ENCODE results near the gene ASTN2.

The ASTN2 gene

DNA sequence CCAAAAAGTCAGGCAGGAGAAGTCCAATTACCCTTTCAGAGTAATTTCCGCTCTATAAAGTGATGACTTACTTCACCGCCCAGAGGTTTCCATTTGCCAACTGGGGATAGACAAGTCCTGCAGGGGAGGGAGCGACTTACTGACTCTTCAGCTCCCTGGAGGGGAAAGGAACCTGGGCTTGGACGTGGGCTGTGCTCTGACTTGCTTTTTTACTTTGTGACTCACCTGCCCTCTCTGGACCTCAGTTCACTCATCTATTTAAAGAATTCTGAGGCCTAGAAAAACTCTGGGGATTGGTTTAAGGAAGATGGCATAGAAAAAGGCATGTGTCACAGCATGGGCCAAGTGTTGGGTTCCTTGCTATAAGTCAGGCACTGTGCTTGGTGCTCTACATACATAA is 908.2 kb downstream of the ASTN2 start:
- no peak for DNase-seq (ENCODE audit: low read depth)
- H3K4me3 ChIP-seq (ENCODE audit: low read depth, low read length) = no peak overlapping the region

GRCh38 chr9:116504893-116505480 is 909.9 kb downstream of the ASTN2 start:
- H3K4me3 ChIP-seq (ENCODE audit: low read depth, low read length) = no peak overlapping the region
- DNase-seq (ENCODE audit: low read depth) = no peak

GRCh38 chr9:116504081-116504480 is 910.8 kb downstream of the ASTN2 start:
- H3K4me3 ChIP-seq (ENCODE audit: low read depth, low read length) = no peak overlapping the region
- no peak for DNase-seq (ENCODE audit: low read depth)

GRCh38 chr9:116502746-116503145 is 912.1 kb downstream of the ASTN2 start:
- DNase-seq (ENCODE audit: low read depth) = no peak
- no peak overlapping the region for H3K4me3 ChIP-seq (ENCODE audit: low read depth, low read length)

DNA sequence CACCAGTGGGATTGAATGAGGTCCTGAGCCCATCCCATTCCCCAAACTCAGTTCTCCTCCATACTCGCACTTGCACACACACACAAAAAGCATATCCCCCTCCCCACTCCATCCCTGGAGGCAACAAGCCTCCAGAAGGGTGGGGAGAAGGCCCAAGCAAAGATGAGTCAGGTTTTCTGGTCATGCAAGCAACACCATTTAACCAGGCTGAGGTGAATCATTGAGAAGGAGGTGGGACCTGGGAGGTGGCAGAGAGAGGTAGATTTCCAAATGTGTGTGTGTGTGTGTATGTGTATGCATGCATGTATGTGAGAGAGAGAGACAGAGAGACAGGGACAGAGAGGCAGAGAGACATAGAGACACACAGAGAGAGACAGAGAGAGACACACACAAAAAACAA is 913.0 kb downstream of the ASTN2 start:
- H3K4me3 ChIP-seq (ENCODE audit: low read depth, low read length) = no peak overlapping the region
- DNase-seq (ENCODE audit: low read depth) = no peak

DNA sequence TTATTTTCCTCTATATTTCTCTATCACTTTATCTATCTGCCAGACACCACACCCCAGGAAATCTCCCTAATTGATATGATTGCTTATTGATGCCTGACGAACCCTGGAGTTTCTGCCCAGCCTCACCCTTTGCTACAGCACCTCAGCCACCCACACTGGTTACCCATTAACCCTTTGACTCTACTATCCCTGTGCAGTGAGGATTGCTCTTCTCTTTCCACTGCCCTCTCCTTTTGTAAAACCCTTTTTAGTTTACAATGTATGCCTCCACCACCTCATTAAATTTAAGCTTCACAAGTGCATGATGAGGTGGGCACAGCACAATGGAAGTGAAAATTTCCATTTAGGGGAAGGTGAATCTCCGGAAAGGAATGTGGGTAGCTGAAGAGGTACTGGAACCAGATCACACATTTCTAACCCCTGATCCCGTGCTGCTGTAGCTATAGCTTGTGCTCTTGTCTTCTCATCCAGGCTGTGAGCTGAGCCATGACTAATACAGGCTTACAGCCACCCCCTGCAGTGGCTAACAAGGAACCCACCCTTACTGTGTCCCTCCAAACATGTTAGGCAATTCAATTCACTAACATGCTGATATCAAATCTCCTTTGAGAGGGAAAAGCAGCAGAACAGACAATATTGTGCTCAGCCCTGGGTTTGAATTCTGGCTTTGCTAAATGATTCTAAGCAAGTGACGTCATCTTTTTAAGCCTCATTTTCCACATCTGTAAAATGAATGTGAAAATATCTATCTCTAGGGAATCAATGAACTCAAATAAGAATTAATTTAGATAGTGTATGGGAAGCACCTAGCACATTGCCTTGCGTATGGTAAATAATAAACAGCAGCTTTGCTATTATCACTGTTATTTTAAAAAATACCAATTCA is 914.6 kb downstream of the ASTN2 start:
- DNase-seq (ENCODE audit: low read depth) = peak; percentile 88

DNA sequence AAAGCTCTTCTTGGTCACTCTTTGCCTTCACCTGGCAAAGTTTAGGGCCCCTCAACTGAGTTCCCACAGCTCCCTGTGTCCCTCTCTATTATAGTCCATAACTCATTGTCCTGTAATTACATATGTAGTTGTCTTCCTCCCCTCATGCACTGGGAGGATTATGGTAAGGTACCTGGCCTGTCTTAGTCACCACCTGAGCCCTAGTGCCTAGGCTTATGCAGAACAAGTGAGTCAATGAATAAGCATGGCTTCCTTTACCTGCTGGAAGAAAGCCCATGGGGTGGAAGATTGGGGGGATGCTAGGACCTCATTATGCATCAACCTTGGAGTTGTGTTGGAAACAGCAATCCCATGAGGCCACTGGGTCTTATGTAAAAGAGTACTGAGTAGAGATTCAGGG is 915.4 kb downstream of the ASTN2 start:
- H3K4me3 ChIP-seq (ENCODE audit: low read depth, low read length) = no peak overlapping the region
- DNase-seq (ENCODE audit: low read depth) = no peak

More for the DNA sequence above, 914.6 kb downstream of the ASTN2 start:
- no peak overlapping the region for H3K4me3 ChIP-seq (ENCODE audit: low read depth, low read length)

GRCh38 chr9:116497095-116497890 is 917.6 kb downstream of the ASTN2 start:
- DNase-seq (ENCODE audit: low read depth) = no peak
- no peak overlapping the region for H3K4me3 ChIP-seq (ENCODE audit: low read depth, low read length)

DNA sequence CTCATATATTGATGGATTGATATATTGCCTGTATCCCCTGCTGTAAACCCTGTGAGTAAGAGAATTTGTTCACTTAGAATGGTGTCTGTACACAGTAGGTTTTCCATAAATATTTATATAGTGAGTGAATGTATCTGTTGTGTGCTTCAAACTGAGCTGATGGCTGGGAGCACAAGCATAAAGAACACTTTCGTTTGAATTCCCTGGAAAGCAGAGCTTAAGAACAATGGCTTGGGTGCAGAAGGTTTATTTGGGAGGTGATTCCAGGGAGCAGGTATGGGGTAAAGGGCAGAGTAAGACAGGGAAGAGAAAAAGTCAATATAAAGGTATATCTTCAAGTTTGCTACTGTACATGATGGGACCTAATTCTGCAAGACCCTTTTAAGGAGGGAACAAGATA is 918.7 kb downstream of the ASTN2 start:
- no peak overlapping the region for H3K4me3 ChIP-seq (ENCODE audit: low read depth, low read length)
- no peak for DNase-seq (ENCODE audit: low read depth)

GRCh38 chr9:116495725-116496124 is 919.1 kb downstream of the ASTN2 start:
- no peak overlapping the region for H3K4me3 ChIP-seq (ENCODE audit: low read depth, low read length)
- no peak for DNase-seq (ENCODE audit: low read depth)

DNA sequence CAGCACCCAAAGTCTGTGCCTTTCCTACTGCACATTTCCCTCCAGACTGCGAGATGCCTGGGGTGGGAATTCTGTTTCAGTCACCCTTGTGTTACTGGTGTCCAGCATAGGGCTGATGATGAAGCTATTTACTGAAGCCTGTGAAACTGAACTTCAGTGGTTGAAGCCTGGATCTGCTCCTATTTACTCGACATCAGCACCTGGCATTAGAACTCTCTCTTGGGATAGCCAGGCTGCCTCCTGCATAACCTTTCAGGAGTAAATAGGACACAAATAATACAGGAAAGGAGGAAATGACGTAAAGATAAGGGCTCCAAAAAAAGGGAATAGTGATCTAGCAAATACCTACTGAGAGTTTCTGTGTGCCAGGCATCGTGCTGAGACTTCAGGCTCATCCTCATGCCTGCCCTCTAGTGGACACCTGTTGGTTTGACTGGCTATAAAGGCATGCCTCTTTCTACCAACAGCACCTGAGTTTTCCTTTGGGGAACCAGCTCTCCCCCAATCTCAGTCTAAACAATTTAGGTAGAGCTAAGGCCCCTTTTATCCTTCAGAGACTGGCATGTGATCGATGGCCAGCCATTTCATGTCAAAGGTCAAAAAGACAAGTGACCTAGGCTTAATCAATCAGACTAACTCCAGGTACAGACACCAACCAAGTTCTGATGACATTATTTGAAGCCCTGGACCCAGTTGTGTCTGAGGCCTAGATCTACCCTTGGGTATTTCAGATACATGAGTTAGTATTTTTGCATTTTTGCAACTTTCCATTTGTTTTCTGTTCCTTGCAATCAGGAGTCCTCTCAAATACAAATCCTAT is 919.8 kb downstream of the ASTN2 start:
- H3K4me3 ChIP-seq (ENCODE audit: low read depth, low read length) = no peak overlapping the region
- no peak for DNase-seq (ENCODE audit: low read depth)

DNA sequence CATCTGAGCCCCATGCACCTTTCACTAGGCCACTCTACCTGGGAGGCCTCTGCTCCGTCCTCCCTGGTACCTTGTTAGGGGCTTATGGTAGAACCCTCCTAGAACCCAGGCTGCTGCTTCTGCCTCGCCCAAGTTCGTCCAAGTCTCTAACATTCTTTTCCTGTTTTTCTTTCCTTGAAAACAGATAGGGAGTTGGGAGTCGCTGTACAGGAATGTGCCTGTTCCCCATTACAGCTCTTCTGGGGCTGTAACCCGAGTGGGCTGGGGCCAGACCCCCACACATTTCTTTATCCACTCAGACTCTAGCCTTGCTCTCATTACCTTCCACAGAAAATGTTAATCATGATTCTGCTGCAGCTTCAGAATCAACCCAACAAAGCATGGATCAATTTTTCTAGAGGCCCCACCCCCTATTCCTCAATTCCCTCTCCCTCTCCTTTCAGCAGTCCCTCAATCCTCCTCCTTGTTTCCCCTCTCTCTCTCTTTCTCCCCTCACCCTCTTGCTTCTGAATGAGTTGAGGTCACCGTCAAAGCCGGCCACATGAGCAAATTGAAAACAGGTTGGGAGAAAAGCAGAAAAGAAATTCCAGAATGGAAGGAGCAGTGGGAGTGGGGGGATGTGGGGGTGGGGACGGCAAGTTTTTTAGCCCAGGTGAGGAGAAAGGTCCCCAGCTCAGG is 921.5 kb downstream of the ASTN2 start:
- no peak for DNase-seq (ENCODE audit: low read depth)
- no peak overlapping the region for H3K4me3 ChIP-seq (ENCODE audit: low read depth, low read length)

DNA sequence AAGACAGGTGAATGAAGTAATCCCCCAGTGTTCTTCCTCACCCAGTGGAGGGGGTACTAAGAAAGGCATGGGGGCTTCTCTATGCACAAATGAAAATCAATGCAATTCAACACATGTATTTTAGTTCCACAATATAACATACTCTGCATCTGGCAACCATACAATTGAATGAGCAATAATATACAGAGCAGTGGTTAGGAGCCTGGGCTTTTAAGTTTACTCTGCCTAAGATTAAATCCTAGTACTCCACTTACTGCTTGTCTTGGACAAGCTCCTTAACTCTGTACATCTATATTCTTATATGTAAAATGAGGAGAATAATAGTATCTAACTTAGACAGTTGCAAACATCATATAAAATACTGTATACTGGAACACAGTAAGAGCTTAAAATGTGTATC is 923.2 kb downstream of the ASTN2 start:
- H3K4me3 ChIP-seq (ENCODE audit: low read depth, low read length) = no peak overlapping the region
- DNase-seq (ENCODE audit: low read depth) = no peak

DNA sequence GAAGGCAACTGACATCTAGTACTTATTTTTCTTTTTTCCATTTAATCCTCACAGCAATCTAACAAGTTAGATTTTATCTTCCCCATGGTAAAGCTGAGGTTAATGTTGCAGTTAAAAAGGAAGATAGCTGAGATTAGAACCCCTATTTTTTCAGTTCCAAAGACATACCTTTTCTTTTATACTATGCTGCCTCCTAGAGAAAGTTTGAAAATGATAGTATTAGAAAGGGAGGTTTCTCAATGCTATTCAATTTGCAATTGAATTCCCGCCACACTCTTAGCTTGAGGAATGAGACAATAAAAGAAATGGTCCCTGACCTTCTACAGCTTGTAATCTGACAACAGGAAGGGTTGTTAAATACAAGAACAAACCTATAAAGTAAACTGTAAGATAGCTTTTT is 923.6 kb downstream of the ASTN2 start:
- no peak overlapping the region for H3K4me3 ChIP-seq (ENCODE audit: low read depth, low read length)
- DNase-seq (ENCODE audit: low read depth) = no peak

- DNase-seq (ENCODE audit: low read depth) = no peak
- H3K4me3 ChIP-seq (ENCODE audit: low read depth, low read length) = no peak overlapping the region
Measured at GRCh38 chr9:116490321-116490720, 924.5 kb downstream of the ASTN2 start.

DNA sequence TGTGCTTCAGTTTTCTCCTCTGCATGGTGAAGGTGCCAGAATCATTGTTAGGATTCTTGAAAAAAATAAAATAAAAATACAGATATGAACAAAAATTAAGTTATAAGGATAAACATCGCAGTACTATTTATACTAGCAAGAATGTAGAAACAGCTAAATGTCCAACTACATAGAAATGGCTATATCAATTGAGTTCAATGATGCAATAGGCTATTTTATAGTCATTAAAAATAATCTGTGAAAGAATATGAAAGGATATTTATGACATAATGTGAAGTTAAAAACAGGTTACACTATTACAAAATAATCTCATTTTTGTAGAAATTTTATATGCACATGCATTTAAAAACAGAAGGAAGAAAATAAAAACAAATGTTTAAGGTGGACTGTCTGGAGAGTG is 926.5 kb downstream of the ASTN2 start:
- no peak for DNase-seq (ENCODE audit: low read depth)
- no peak overlapping the region for H3K4me3 ChIP-seq (ENCODE audit: low read depth, low read length)

- no peak overlapping the region for H3K4me3 ChIP-seq (ENCODE audit: low read depth, low read length)
- no peak for DNase-seq (ENCODE audit: low read depth)
Measured at GRCh38 chr9:116484492-116485061, 930.3 kb downstream of the ASTN2 start.

DNA sequence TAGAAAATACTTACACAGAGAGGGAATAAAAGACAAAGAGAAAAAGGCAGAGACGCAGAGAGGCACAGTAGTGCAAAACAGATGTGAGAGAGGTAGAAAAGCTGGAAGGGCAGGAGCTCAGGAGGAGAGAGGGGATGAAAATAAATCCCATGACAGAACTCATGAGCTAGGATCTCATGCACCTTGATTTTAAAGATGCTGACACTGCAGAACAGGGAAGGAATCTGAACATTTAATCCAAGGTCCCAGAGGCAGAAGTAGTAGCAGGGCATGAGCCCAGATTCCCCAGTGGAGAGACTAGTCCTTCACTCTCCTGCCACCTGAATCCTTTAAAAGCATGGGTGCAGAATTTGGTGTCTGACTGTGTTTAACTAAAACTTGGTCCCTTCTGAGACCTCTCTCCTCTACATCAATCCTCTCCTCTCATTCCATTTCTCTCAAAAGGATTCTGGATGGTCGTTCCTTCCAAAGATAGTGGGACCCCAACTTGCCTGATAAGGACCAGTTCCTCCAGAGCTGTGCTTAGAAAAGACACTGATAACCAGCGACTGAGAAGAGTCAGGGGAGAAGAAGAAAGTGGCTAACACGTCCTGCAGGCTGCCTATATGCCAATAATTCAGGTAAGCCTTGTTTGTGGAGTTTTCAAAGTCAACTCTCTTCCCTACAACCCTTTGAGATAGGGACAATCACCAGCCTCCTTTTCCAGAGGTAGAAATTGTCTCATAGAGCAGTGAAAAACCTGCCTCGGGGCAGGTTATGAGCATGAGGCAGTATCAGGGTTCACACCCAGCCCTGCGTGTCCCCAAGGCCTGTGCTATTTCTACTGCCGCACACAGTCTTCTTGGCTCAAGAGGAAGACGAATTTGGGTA is 931.0 kb downstream of the ASTN2 start:
- H3K4me3 ChIP-seq (ENCODE audit: low read depth, low read length) = no peak overlapping the region
- no peak for DNase-seq (ENCODE audit: low read depth)
